ENCODE data around the gene SCRN1.
A peak's percentile ranks its signal among the peaks of the same experiment; 100 is the strongest.

SCRN1 gene

GRCh38 chr7:29987811-29988317, 1.7 kb downstream of the SCRN1 start:
- peak; percentile 21 for DNase-seq (ENCODE audit: extremely low spot score)
- ChIA-PET POLR2A (no interaction called here), CTCF (interaction anchor here (0.8 to 1.8 kb wide), 3 partner anchors 11 to 74 kb away, joined by 4 to 6 read pairs (median 4); partner anchors contain the start of gene FKBP14)
- TF ChIP-seq, protein P1, sequence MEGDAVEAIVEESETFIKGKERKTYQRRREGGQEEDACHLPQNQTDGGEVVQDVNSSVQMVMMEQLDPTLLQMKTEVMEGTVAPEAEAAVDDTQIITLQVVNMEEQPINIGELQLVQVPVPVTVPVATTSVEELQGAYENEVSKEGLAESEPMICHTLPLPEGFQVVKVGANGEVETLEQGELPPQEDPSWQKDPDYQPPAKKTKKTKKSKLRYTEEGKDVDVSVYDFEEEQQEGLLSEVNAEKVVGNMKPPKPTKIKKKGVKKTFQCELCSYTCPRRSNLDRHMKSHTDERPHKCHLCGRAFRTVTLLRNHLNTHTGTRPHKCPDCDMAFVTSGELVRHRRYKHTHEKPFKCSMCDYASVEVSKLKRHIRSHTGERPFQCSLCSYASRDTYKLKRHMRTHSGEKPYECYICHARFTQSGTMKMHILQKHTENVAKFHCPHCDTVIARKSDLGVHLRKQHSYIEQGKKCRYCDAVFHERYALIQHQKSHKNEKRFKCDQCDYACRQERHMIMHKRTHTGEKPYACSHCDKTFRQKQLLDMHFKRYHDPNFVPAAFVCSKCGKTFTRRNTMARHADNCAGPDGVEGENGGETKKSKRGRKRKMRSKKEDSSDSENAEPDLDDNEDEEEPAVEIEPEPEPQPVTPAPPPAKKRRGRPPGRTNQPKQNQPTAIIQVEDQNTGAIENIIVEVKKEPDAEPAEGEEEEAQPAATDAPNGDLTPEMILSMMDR (IDR thresholded peaks at IDR 0.05; ENCODE audit: control extremely low read depth, extremely low read depth, low read depth, missing control alignments), result no peak

GRCh38 chr7:29987083-29987482, 2.5 kb downstream of the SCRN1 start:
- peak; percentile 24 for DNase-seq (ENCODE audit: extremely low spot score)
- POLR2A ChIA-PET, result no interaction called here
- CTCF ChIA-PET, result interaction anchor here (1.8 kb wide), 1 partner anchor 75 kb away, joined by 6 read pairs; no protein-coding TSS in a partner anchor
- TF ChIP-seq, protein P1 (IDR thresholded peaks at IDR 0.05; ENCODE audit: control extremely low read depth, extremely low read depth, low read depth, missing control alignments), result no peak

DNA sequence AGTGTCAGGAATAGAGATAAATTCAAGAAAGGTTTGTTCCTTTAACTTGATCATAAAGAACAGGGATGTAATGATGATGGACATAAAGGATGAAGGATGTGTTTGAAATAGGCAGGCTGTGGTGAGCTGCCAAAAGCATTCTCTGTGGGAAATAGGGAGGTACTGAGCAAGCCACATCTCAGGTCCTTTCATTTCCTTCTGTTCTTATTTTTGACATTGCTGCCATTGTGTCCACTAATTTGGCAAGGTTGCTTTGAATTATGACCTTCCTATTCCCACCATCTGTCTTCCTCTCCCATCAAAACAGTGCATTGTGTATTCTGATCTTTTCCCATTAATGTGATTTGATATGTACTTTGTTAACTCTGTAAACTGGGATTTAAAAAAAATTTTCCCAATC, 9.4 kb downstream of the SCRN1 start:
- TF ChIP-seq, protein P1 (IDR thresholded peaks at IDR 0.05; ENCODE audit: control extremely low read depth, extremely low read depth, low read depth, missing control alignments), result no peak
- CTCF ChIA-PET, result interaction anchor here (0.9 to 2.5 kb wide), 5 partner anchors 11 to 59 kb away, joined by 3 to 7 read pairs (median 4); no protein-coding TSS in a partner anchor
- no peak for DNase-seq (ENCODE audit: extremely low spot score)
- POLR2A ChIA-PET, result no interaction called here

DNA sequence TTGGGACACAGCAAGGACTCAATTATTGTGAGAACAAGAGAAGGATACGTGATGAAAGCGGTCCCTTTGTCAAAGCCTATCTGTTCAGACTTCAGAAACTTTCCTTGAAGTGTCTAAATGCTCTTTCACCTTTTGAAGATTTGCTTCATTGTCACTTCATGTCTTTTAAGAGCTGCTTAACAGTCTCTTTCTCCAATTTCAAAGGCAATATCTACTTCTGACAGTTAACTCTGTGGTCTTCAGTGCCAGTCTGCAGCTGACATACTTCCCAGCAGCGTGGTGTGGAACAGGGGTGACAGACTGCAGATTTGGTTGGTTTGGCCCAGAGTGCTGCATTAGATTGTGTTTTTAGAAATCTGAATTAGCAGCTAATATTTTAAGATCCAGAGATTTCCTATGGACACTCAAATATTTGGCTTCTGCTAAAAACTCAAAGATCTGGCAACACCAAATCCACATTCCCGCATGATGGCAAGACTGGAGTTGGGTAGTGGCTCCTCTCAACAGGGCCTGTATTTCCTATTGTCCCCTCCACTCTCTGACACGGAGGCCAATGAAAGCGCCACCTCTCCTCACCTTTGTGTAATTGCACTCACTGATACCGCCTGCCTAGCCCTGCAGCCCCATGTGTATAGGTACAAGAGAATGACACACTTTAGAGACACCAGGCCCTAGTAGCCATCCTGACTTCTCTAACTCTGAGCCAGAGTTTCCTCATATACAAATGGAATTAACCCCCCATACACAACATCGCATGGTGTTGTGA, 11.5 kb downstream of the SCRN1 start:
- ChIA-PET CTCF (interaction anchor here (1.4 to 1.7 kb wide), 3 partner anchors 7 to 56 kb away, joined by 3 to 7 read pairs (median 7); no protein-coding TSS in a partner anchor), POLR2A (no interaction called here)
- no peak for DNase-seq (ENCODE audit: extremely low spot score)
- TF ChIP-seq, protein P1 (IDR thresholded peaks at IDR 0.05; ENCODE audit: control extremely low read depth, extremely low read depth, low read depth, missing control alignments), result no peak

DNA sequence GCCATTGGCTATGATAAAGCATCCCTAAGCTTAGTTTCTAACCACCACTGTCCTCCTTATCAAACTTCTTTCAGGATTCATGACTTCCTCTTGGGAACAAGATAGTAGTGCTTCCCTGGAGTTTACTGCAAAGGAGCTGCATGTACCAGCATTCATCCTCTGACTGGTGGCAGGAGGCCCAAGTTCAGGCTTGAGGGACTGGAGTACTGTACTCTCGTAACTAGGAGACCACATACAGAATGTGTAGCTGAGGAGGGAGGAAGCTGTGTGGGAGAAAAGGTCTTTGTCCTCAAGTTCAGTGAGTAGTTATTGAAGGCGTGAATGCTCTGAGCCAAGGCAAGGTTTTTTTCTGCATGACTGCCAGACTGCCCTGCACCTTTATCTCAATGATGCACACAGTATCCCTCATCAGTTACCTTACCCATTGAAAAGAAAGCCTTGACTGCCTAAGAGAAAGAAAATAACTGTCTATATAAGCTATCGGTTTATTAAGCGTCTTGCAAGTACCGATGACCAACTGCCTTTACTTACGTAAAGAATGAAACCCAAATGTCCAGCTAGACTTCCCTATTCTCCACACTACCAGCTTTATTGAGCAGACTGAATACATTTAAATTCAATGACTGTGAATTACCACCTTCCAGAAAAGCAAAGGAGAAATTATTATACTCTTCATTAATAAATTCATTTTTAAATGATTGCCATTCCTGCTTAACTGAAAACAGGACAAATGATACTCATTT, 12.8 kb downstream of the SCRN1 start:
- ChIA-PET POLR2A (no interaction called here), CTCF (interaction anchor here (1.0 to 1.7 kb wide), 7 partner anchors 8 to 85 kb away, joined by 3 to 7 read pairs (median 4); no protein-coding TSS in a partner anchor)
- TF ChIP-seq, protein P1 (IDR thresholded peaks at IDR 0.05; ENCODE audit: control extremely low read depth, extremely low read depth, low read depth, missing control alignments), result no peak
- DNase-seq (ENCODE audit: extremely low spot score), result no peak

DNA sequence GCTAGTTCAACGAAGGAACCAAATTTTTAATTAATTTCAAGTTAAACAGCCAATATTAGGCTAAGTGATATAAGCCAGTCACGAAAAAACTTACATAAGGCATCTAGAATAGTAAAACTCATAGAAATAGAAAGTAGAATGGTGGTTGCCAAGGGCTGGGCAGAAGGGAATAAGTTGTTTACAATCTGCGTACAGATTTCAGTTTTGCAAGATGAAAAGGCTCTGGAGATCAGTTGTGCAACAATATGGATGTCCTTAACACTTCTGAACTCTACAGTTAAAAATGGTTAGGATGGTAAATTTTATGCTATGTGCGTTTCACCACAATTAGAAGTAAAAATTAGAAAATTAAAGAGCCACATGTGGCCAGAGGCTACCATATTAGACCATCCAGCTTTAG, 13.3 kb downstream of the SCRN1 start:
- ChIA-PET POLR2A (no interaction called here), CTCF (interaction anchor here (1.0 to 1.7 kb wide), 7 partner anchors 7 to 85 kb away, joined by 3 to 7 read pairs (median 4); no protein-coding TSS in a partner anchor)
- TF ChIP-seq, protein P1 (IDR thresholded peaks at IDR 0.05; ENCODE audit: control extremely low read depth, extremely low read depth, low read depth, missing control alignments), result no peak
- DNase-seq (ENCODE audit: extremely low spot score), result no peak

Data from GM10248 (cell line).